ENCODE results near the gene LRMDA. TPM values are rescaled to one million over a fixed set of nuclear protein-coding genes. Genes with fewer than 3 reads are reported as not detected.
A peak's percentile ranks its signal among the peaks of the same experiment; 100 is the strongest.

The LRMDA gene
- total RNA-seq, 4 donors from 2014 or later, result 1.4 to 23.1 (median 3.6) TPM

- TF ChIP-seq CTCF (IDR thresholded peaks at IDR 0.05) (no peak), POLR2A (IDR thresholded peaks at IDR 0.05) (no peak)
- Histone ChIP-seq H3K27ac (no peak overlapping the region), H3K27me3 (no peaks in the 10 kb centered on the region), H3K9me3 (no peaks in the 10 kb centered on the region), H3K4me3 (no peak overlapping the region), H3K4me1 (no peaks in the 10 kb centered on the region), H3K36me3 (no peaks in the 10 kb centered on the region)
- no peak for DNase-seq
Measured at GRCh38 chr10:76396134-76396533, 964.7 kb downstream of the LRMDA start.

- DNase-seq, result no peak
- TF ChIP-seq POLR2A (IDR thresholded peaks at IDR 0.05) (no peak), CTCF (IDR thresholded peaks at IDR 0.05) (no peak)
- H3K36me3 ChIP-seq, result no peaks in the 10 kb centered on the region
- H3K4me3 ChIP-seq, result no peak overlapping the region
- H3K27me3 ChIP-seq, result no peaks in the 10 kb centered on the region
- H3K27ac ChIP-seq, result peak overlapping the region in 1 of 4 donors; percentile 1
- no peaks in the 10 kb centered on the region for H3K9me3 ChIP-seq
- H3K4me1 ChIP-seq, result no peaks in the 10 kb centered on the region
Measured at GRCh38 chr10:76397181-76398042, 966.0 kb downstream of the LRMDA start.

GRCh38 chr10:76398043-76398710 is 966.8 kb downstream of the LRMDA start:
- TF ChIP-seq POLR2A (IDR thresholded peaks at IDR 0.05) (no peak), CTCF (IDR thresholded peaks at IDR 0.05) (no peak)
- Histone ChIP-seq H3K36me3 (no peaks in the 10 kb centered on the region), H3K4me3 (no peak overlapping the region), H3K27ac (no peak overlapping the region), H3K9me3 (no peaks in the 10 kb centered on the region), H3K4me1 (no peaks in the 10 kb centered on the region), H3K27me3 (no peaks in the 10 kb centered on the region)
- no peak for DNase-seq

GRCh38 chr10:76399226-76399625 is 967.8 kb downstream of the LRMDA start:
- no peak overlapping the region for H3K4me3 ChIP-seq
- no peaks in the 10 kb centered on the region for H3K36me3 ChIP-seq
- DNase-seq, result no peak
- TF ChIP-seq CTCF (IDR thresholded peaks at IDR 0.05) (no peak), POLR2A (IDR thresholded peaks at IDR 0.05) (no peak)
- no peaks in the 10 kb centered on the region for H3K27me3 ChIP-seq
- no peaks in the 10 kb centered on the region for H3K4me1 ChIP-seq
- no peaks in the 10 kb centered on the region for H3K9me3 ChIP-seq
- H3K27ac ChIP-seq, result no peak overlapping the region

- no peak overlapping the region for H3K4me3 ChIP-seq
- TF ChIP-seq CTCF (IDR thresholded peaks at IDR 0.05), result no peak
- TF ChIP-seq POLR2A (IDR thresholded peaks at IDR 0.05), result no peak
Measured at GRCh38 chr10:76401006-76401405, 969.6 kb downstream of the LRMDA start.

More at GRCh38 chr10:76401006-76401405, 969.6 kb downstream of the LRMDA start:
- Histone ChIP-seq H3K27me3 (no peaks in the 10 kb centered on the region), H3K36me3 (no peaks in the 10 kb centered on the region), H3K9me3 (no peaks in the 10 kb centered on the region), H3K27ac (no peak overlapping the region), H3K4me1 (no peaks in the 10 kb centered on the region)
- no peak for DNase-seq
